ENCODE measurements around the gene CAMK1D. TPM values are rescaled to one million over a fixed set of nuclear protein-coding genes. Genes with fewer than 3 reads are reported as not detected.

Gene CAMK1D
- total and polyA plus RNA-seq, 3 donors from 2014 or later, result 10.0 to 14.5 (median 14.0) TPM

GRCh38 chr10:12510984-12511383 lies 161.6 kb downstream of the CAMK1D start:
- Histone ChIP-seq H3K4me3 (no peak overlapping the region), H3K36me3 (ENCODE audit: low read depth, missing control alignments) (no peaks in the 10 kb centered on the region), H3K27me3 (no peaks in the 10 kb centered on the region), H3K27ac (no peak overlapping the region), H3K9me3 (no peaks in the 10 kb centered on the region), H3K4me1 (no peaks in the 10 kb centered on the region)
- 69 to 75% methylated on average over 4 of the region's 4 CpGs for WGBS, 2 donors
- TF ChIP-seq POLR2A (IDR thresholded peaks at IDR 0.05), result no peak
- TF ChIP-seq CTCF (IDR thresholded peaks at IDR 0.05), result no peak
- DNase-seq, result peak; percentile 4
- intact Hi-C loops (cut with DNase I; ENCODE audit: low total_unique reads), result no loop called here

GRCh38 chr10:12511651-12512050 lies 162.3 kb downstream of the CAMK1D start:
- Histone ChIP-seq H3K27ac (no peak overlapping the region), H3K36me3 (ENCODE audit: low read depth, missing control alignments) (no peaks in the 10 kb centered on the region), H3K4me3 (no peak overlapping the region), H3K4me1 (no peaks in the 10 kb centered on the region), H3K27me3 (no peaks in the 10 kb centered on the region), H3K9me3 (no peaks in the 10 kb centered on the region)
- intact Hi-C loops (cut with DNase I; ENCODE audit: low total_unique reads), result no loop called here
- TF ChIP-seq POLR2A (IDR thresholded peaks at IDR 0.05) (no peak), CTCF (IDR thresholded peaks at IDR 0.05) (no peak)
- WGBS, 2 donors, result 92% methylated on average over 8 to 9 of the region's 9 CpGs
- no peak for DNase-seq

GRCh38 chr10:12512332-12513002 lies 163.1 kb downstream of the CAMK1D start:
- DNase-seq, result no peak
- intact Hi-C loops (cut with DNase I; ENCODE audit: low total_unique reads), result no loop called here
- no peak overlapping the region for H3K27ac ChIP-seq
- H3K9me3 ChIP-seq, result no peaks in the 10 kb centered on the region
- 89 to 92% methylated on average over 18 of the region's 18 CpGs for WGBS, 2 donors
- H3K27me3 ChIP-seq, result no peaks in the 10 kb centered on the region
- no peak overlapping the region for H3K4me3 ChIP-seq
- H3K36me3 ChIP-seq (ENCODE audit: low read depth, missing control alignments), result no peaks in the 10 kb centered on the region
- H3K4me1 ChIP-seq, result no peaks in the 10 kb centered on the region
- no peak for TF ChIP-seq POLR2A (IDR thresholded peaks at IDR 0.05)
- TF ChIP-seq CTCF (IDR thresholded peaks at IDR 0.05), result no peak

- WGBS, 2 donors, result 88% methylated on average over 5 of the region's 5 CpGs
- TF ChIP-seq CTCF (IDR thresholded peaks at IDR 0.05) (no peak), POLR2A (IDR thresholded peaks at IDR 0.05) (no peak)
- no peaks in the 10 kb centered on the region for H3K4me1 ChIP-seq
- H3K4me3 ChIP-seq, result no peak overlapping the region
- no peak for DNase-seq
- H3K36me3 ChIP-seq (ENCODE audit: low read depth, missing control alignments), result no peaks in the 10 kb centered on the region
- intact Hi-C loops (cut with DNase I; ENCODE audit: low total_unique reads), result no loop called here
- H3K27ac ChIP-seq, result no peak overlapping the region
- H3K27me3 ChIP-seq, result no peaks in the 10 kb centered on the region
- H3K9me3 ChIP-seq, result no peaks in the 10 kb centered on the region
These were observed 163.6 kb downstream of the CAMK1D start for GRCh38 chr10:12513003-12513365.

All from testis (tissue), 3 donors.